Adrenal gland (tissue), 12 donors: ENCODE data around the gene FEZF1. TPM values are rescaled to one million over a fixed set of nuclear protein-coding genes. Genes with fewer than 3 reads are reported as not detected.

Experiments used
- DNase-seq, 7 donors: peaks; one replicate each; pipeline ENCODE4 v3.0.0-alpha.2; 2019 to 2020
- H3K27ac ChIP-seq, 5 donors: fragments of 200-600 bp; sonication (generic) in 4 of 5; 1 replicate in 3 of 5; 2 replicates in 2 of 5; pipeline versions ENCODE4 v1.5.1 to v1.8.0; 2016 to 2020; ENCODE audit warnings: mild to moderate bottlenecking in 1 of 5
- H3K27me3 ChIP-seq: fragments of 200-600 bp; 2 replicates; pipeline ENCODE4 v1.8.0; 2021
- H3K36me3 ChIP-seq, 2 donors: fragments of 200-600 bp; replicated peaks in 1 of 2; 1 replicate in 1 of 2; 2 replicates in 1 of 2; pipeline versions ENCODE4 v1.5.1 to v1.8.0; 2018 to 2022
- H3K4me1 ChIP-seq, 2 donors: fragments of 200-600 bp; replicated peaks in 1 of 2; 1 replicate in 1 of 2; 2 replicates in 1 of 2; pipeline versions ENCODE4 v1.5.1 to v1.8.0; 2018 to 2021
- H3K4me3 ChIP-seq, 4 donors: fragments of 200-600 bp; sonication (generic) in 3 of 4; one replicate each; pipeline ENCODE4 v1.5.1; 2016 to 2018
- H3K9me3 ChIP-seq, 3 donors: fragments of 200-600 bp; sonication (generic) in 1 of 3; replicated peaks in 1 of 3; 1 replicate in 2 of 3; 2 replicates in 1 of 3; pipeline versions ENCODE4 v1.5.1 to v1.8.0; 2016 to 2021
- CTCF ChIP-seq, 6 experiments: fragments of 450-650 bp in 4 of 6; fragments of 200-600 bp in 2 of 6; sonication (generic) in 1 of 6; IDR thresholded peaks; 1 replicate in 5 of 6; 2 replicates in 1 of 6; pipeline versions ENCODE4 v1.5.1 to v1.8.0; 2016 to 2021; ENCODE audit warnings: antibody characterized with exemption in 6 of 6, mild to moderate bottlenecking in 2 of 6, moderate library complexity in 1 of 6
- POLR2A ChIP-seq, 2 donors: fragments of 450-650 bp; IDR thresholded peaks; one replicate each; pipeline ENCODE4 v1.6.1; 2017; ENCODE audit warnings: antibody characterized with exemption in 2 of 2, mild to moderate bottlenecking in 2 of 2, moderate library complexity in 1 of 2
- WGBS, 4 donors: extraction: QIAGEN DNeasy Blood & Tissue Kit in 2 of 4; methylation state at CpG; one replicate each; pipeline versions ENCODE4 v1.1.5 to v1.1.7; 2013 to 2017; 5-methylcytosine and 5-hydroxymethylcytosine counted together
- intact Hi-C, 2 donors: fragments of 100-400 bp; cut with DNase I; formaldehyde crosslinking; loops; one replicate each; pipeline versions ENCODE4 v1.14.1 to v1.15.0; 2022 to 2023
- polyA plus RNA-seq, 3 donors: library from polyadenylated mRNA; stranded (reverse); fragments of 200-250 nt in 2 of 3; fragments of 350-450 nt in 1 of 3; fragmentation: Illumina TruSeq in 1 of 3; extraction: RNeasy Lipid Tissue Mini Kit (QIAGEN cat#74804) in 1 of 3; gene quantifications; one replicate each; pipeline ENCODE4 v1.2.3, GENCODE V29; 2013 to 2014
- total RNA-seq, 9 donors: library from RNA; depleted of rRNA in 4 of 9; stranded (reverse); fragments of >200 nt in 4 of 9; fragments of 120-200 nt in 1 of 9; fragmentation: NEBNext Ultra II Directional in 1 of 9; extraction: Animal tissue kit (Norgen Biotek cat#: 25700) in 1 of 9; gene quantifications; one replicate each; pipeline versions ENCODE4 v1.1.0 to v1.2.4, GENCODE V29; 2013 to 2023
- donor health status: healthy with polysubstance abuse.
- donor health status: Bipolar disorder and iron deficiency.
- donor health status: DM: yes; HTN: yes; CAD: no.
- donor health status: DM: no; HTN: no; CAD: no.
- donor health status: DM: no; HTN: no; CAD: no.
- donor health status: DM: yes; HTN: yes; CAD: no.

The FEZF1 gene
- total and polyA plus RNA-seq, 12 donors: 0.14 TPM; not detected in 11

- TF ChIP-seq CTCF (IDR thresholded peaks at IDR 0.05) (no peak), POLR2A (IDR thresholded peaks at IDR 0.05) (no peak)
- DNase-seq: no peak
- H3K27me3 ChIP-seq: peaks cover 90% of the 10 kb centered on the region
- H3K36me3 ChIP-seq: no peaks in the 10 kb centered on the region
- H3K4me3 ChIP-seq: no peak overlapping the region
- no peak overlapping the region for H3K27ac ChIP-seq
- 23 to 27% (median 24%) methylated on average over 11 of the region's 11 CpGs for WGBS, 4 donors
- peaks cover 2 to 36% of the 10 kb centered on the region in 2 donors for H3K4me1 ChIP-seq
- H3K9me3 ChIP-seq: no peaks in the 10 kb centered on the region
- intact Hi-C loops: no loop called here
These were observed 3.4 kb downstream of the FEZF1 start for GRCh38 chr7:122300956-122301833.

- H3K27me3 ChIP-seq: peaks cover 84% of the 10 kb centered on the region
- peak overlapping the region in 1 of 4 donors; percentile 9 for H3K4me3 ChIP-seq
- intact Hi-C loops: no loop called here
- no peak overlapping the region for H3K27ac ChIP-seq
- DNase-seq: no peak
- WGBS, 4 donors: 7 to 14% (median 8%) methylated on average over 21 to 43 of the region's 43 CpGs
- H3K4me1 ChIP-seq: peaks cover 2 to 28% of the 10 kb centered on the region in 2 donors
- TF ChIP-seq CTCF (IDR thresholded peaks at IDR 0.05): no peak
- TF ChIP-seq POLR2A (IDR thresholded peaks at IDR 0.05): no peak
- H3K9me3 ChIP-seq: no peaks in the 10 kb centered on the region
- no peaks in the 10 kb centered on the region for H3K36me3 ChIP-seq
These were observed 4.2 kb downstream of the FEZF1 start for GRCh38 chr7:122300211-122300932.

GRCh38 chr7:122299624-122300210 is 4.8 kb downstream of the FEZF1 start:
- no peak for DNase-seq

More at GRCh38 chr7:122299624-122300210, 4.8 kb downstream of the FEZF1 start:
- Histone ChIP-seq H3K9me3 (no peaks in the 10 kb centered on the region), H3K4me1 (peaks cover 2 to 21% of the 10 kb centered on the region in 2 donors), H3K27me3 (peaks cover 79% of the 10 kb centered on the region), H3K36me3 (no peaks in the 10 kb centered on the region), H3K27ac (no peak overlapping the region), H3K4me3 (peak overlapping the region in 1 of 4 donors; percentile 9)
- intact Hi-C loops: no loop called here
- WGBS, 4 donors: 13 to 21% (median 16%) methylated on average over 14 to 32 of the region's 32 CpGs
- TF ChIP-seq POLR2A (IDR thresholded peaks at IDR 0.05): no peak
- no peak for TF ChIP-seq CTCF (IDR thresholded peaks at IDR 0.05)
